Fibroblast of peridontal ligament (primary cell): Measurements from ENCODE around the gene LMOD2.

Experiments used
- DNase-seq: peaks from one replicate; pipeline ENCODE4 v3.0.0-alpha.2; 2010; ENCODE audit errors: extremely low read depth

The LMOD2 gene

DNA sequence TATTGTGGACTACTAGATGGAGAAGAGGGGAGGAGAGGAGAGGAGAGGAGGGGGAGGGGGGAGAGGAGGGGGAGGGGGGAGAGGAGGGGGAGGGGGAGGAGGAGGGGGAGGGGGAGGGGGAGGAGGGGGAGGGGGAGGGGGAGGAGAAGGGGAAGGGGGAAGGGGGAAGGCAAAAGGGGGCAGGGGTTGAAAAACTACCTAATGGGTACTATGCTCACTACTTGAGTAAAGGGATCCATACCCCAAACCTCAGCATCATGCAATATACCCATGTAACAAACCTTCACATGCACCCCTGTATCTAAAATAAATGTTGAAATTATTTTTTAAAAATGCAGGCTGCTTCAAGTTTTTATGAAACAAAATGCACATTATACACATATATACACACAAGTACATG lies 15.1 kb upstream of the LMOD2 start:
- DNase-seq: no peak

GRCh38 chr7:123641901-123642300 lies 13.8 kb upstream of the LMOD2 start:
- DNase-seq: no peak

DNA sequence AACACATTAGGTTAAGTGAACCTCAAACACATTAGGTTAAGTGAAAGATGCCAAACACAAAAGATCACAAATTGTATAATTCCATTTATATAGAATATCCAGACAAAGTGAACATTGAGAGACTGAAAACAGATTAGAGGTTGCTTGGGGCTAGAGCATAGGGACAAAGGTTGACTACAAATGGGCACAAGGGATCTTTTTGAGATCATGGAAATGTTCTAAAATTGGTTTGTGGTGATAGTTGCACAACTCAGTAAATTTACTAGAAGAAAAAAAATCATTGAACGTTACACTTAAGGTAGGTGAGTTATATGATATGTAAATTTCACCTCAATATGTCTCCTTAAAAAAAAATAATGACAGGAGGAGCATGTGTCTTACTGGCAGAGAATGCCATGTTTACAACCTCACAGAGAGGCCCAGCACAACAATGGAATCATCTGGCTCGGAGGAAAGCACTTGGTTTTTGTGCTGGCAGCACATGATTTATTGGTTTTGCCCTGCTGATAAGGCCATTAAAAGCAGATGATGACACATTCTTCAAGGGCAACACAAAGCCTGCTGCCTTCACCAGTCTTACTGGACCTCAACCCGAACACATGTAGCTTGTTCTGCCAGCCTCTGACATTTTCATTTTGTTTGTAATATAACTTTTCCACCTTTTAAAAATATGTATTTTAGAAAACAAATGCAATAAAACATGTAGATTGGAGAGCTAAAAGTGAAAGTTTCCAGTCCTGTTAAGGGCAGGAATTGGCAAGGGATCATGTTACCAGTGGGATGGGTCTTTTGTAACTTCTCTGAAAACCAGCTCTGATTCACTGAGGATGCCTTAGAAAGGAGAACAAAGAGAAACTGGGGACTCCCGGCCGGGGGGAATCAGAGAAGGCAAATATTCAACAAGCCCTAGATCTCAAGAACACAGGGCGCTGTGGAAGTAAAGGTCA lies 11.9 kb upstream of the LMOD2 start:
- DNase-seq: peak; percentile 76

GRCh38 chr7:123645516-123645915 lies 10.2 kb upstream of the LMOD2 start:
- no peak for DNase-seq

- no peak for DNase-seq
Measured at GRCh38 chr7:123647106-123647730, 8.4 kb upstream of the LMOD2 start.

DNA sequence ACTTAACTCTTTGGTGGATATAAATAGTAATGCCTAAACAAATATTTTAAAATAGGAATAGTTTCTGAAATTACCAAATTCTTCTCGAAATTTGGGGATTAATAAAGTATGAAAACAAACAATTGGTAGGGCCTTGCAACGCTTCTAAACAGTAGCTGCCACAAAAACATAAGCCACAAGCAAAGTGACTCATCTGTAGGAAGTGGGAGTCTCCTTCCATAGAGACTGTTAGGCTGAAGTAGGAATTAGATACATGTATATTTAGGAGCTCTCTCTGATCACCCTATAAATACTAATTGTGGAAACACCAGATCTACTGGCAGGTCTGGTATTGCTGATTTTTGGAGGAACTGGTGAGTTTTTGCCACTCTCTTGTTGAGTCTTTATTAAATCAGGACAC lies 5.7 kb upstream of the LMOD2 start:
- no peak for DNase-seq

- DNase-seq: no peak
Measured at GRCh38 chr7:123650595-123650994, 5.1 kb upstream of the LMOD2 start.

- DNase-seq: no peak
Measured at GRCh38 chr7:123652406-123652805, 3.3 kb upstream of the LMOD2 start.

DNA sequence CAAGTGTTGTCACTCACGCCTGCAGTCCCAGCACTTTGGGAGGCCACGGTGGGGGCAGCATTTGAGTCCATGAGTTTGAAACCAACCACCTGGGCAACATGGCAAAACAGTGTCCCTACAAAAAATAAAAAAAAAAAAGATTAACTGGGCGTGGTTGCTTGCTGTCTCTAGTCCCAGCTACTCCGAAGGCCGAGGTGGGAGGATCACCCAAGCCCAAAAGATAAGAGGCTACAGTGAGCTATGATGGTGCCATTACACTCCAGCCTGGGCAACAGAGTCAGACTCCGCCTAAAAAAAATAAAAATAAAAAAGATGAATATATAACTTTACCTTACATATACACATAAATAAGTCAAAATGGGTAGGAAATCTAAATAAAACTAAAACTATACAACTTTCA lies 2.5 kb upstream of the LMOD2 start:
- no peak for DNase-seq

GRCh38 chr7:123656544-123657303 lies 1.1 kb downstream of the LMOD2 start:
- no peak for DNase-seq

GRCh38 chr7:123657304-123657685 lies 1.6 kb downstream of the LMOD2 start:
- no peak for DNase-seq

- no peak for DNase-seq
Measured at GRCh38 chr7:123658023-123658422, 2.4 kb downstream of the LMOD2 start.

GRCh38 chr7:123660514-123661354 lies 5.1 kb downstream of the LMOD2 start:
- DNase-seq: no peak

GRCh38 chr7:123661765-123662164 lies 6.1 kb downstream of the LMOD2 start:
- no peak for DNase-seq

- DNase-seq: no peak
Measured at GRCh38 chr7:123662293-123662692, 6.6 kb downstream of the LMOD2 start.

GRCh38 chr7:123662755-123663154 lies 7.1 kb downstream of the LMOD2 start:
- DNase-seq: no peak

DNA sequence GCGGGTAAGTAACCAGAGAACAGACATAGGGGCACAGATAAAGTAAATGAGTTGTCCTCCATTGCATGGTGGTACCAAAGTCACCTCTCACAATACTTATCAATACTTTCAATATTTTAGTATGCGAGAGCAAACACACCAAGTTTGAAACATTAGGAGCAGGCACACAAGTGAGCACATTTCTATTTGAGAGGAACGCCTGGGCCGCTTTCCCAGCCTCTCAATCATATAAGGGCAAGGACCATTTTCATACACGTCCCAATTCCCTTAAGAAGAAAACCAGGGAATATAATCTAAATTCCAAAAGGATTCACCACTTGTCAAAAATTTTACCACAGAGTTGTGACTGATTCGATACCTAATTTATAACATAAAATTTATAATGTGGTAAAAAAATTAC lies 7.5 kb downstream of the LMOD2 start:
- DNase-seq: no peak

- peak; percentile 8 for DNase-seq
Measured at GRCh38 chr7:123665157-123665556, 9.5 kb downstream of the LMOD2 start.

GRCh38 chr7:123665896-123666295 lies 10.2 kb downstream of the LMOD2 start:
- no peak for DNase-seq

DNA sequence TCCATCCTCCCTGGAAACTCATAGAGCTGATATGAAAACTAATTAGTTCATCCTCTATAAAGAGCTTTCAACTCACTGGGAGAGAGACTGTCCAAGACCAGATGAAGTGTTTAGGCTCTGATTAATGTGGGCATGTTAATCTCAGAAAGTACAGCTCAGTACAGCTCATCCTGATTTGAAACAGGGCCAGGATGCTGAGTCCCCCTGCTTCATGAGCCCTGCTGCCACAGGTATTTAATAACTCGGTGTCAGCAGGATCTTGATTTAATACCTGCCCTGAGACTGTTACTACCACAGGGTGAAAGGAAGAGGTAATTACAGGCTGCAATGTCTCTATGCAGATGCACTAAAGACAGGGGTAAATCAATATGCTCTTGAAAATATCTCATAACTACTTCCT lies 10.8 kb downstream of the LMOD2 start:
- no peak for DNase-seq

DNA sequence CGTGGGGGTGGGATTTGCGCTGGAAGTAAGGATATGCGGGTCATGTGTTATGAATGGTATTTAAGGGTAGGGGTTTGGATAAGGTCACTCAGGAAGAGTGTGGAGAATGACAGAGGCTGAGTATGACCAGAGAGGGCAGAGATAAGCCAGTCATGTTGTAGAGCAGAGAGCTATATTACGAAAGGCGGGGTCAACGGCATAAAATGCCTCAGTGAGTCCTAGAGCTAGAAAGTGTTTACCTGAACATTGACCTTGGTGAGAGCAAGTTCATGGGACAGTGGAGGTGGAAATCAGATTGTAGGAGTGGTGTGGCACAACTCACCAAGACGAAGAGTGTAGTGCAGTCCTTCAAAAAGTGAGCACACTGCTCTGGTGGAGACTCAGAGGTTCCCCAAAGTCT lies 13.8 kb downstream of the LMOD2 start:
- DNase-seq: no peak
